Esophagus muscularis mucosa (tissue), 4 donors: ENCODE results near the gene FKBP8. TPM values are rescaled to one million over a fixed set of nuclear protein-coding genes. Genes with fewer than 3 reads are reported as not detected.
A peak's percentile ranks its signal among the peaks of the same experiment; 100 is the strongest.

ENCODE experiments used
- DNase-seq: peaks from one replicate; pipeline ENCODE4 v3.0.0-alpha.2; 2017; ENCODE audit errors: extremely low spot score
- H3K27ac ChIP-seq, 4 donors: fragments of 200-600 bp; sonication (generic); replicated peaks in 1 of 4; 1 replicate in 3 of 4; 2 replicates in 1 of 4; pipeline ENCODE4 v1.5.1; 2016 to 2019; ENCODE audit warnings: mild to moderate bottlenecking in 1 of 4
- H3K27me3 ChIP-seq, 4 donors: fragments of 200-600 bp; sonication (generic); one replicate each; pipeline versions ENCODE4 v1.5.1 to v1.6.0; 2016 to 2019
- H3K36me3 ChIP-seq, 4 donors: fragments of 200-600 bp; sonication (generic); one replicate each; pipeline ENCODE4 v1.5.1; 2016 to 2019
- H3K4me1 ChIP-seq, 4 donors: fragments of 200-600 bp; sonication (generic); one replicate each; pipeline ENCODE4 v1.5.1; 2016 to 2019
- H3K4me3 ChIP-seq, 4 donors: fragments of 200-600 bp; sonication (generic); 1 replicate in 2 of 4; 2 replicates in 2 of 4; pipeline ENCODE4 v1.5.1; 2016 to 2019; ENCODE audit warnings: mild to moderate bottlenecking in 4 of 4, moderate library complexity in 1 of 4
- H3K9me3 ChIP-seq, 4 donors: fragments of 200-600 bp; sonication (generic); 1 replicate in 3 of 4; 2 replicates in 1 of 4; pipeline ENCODE4 v1.5.1; 2016 to 2019
- EP300 ChIP-seq: sonication (generic); formaldehyde crosslinking; IDR thresholded peaks from one replicate; pipeline ENCODE4 v1.6.1; 2017; ENCODE audit warnings: antibody characterized with exemption
- POLR2A ChIP-seq: fragments of 450-650 bp; IDR thresholded peaks from one replicate; pipeline ENCODE4 v1.6.1; 2017; ENCODE audit warnings: antibody characterized with exemption, moderate library complexity, mild to moderate bottlenecking, low read depth
- POLR2AphosphoS5 ChIP-seq, 2 donors: sonication (generic); formaldehyde crosslinking; IDR thresholded peaks; one replicate each; pipeline ENCODE4 v1.6.1; 2017; ENCODE audit warnings: antibody characterized with exemption in 2 of 2
- WGBS: methylation state at CpG from one replicate; pipeline ENCODE4 v1.1.5; 2018; 5-methylcytosine and 5-hydroxymethylcytosine counted together
- intact Hi-C: fragments of 100-400 bp; cut with DNase I; formaldehyde crosslinking; loops from one replicate; pipeline ENCODE4 v1.15.1; 2023
- total RNA-seq, 4 donors: library from RNA; depleted of rRNA; stranded (reverse); fragments of >200 nt; gene quantifications; one replicate each; pipeline versions ENCODE4 v1.1.0 to v1.2.1, GENCODE V29; 2016
- TF ChIP-seq, protein P1 (sequence below), 3 experiments: fragments of 200-600 bp in 2 of 3; fragments of 450-650 bp in 1 of 3; sonication (generic) in 2 of 3; IDR thresholded peaks; one replicate each; pipeline ENCODE4 v1.5.1; 2017 to 2019; ENCODE audit warnings: antibody characterized with exemption in 3 of 3, mild to moderate bottlenecking in 2 of 3, moderate library complexity in 1 of 3

The FKBP8 gene
- total RNA-seq, 4 donors from 2014 or later = 420 to 568 (median 430) TPM

GRCh38 chr19:18589380-18590272 lies 46.3 kb upstream of the FKBP8 start:
- intact Hi-C loops = loop anchor here (5.0 kb wide), 3 partner anchors 88 to 258 kb away; partner anchors contain the start of gene UPF1
- peaks cover 0 to 20% (median 8%) of the 10 kb centered on the region in 4 donors for H3K36me3 ChIP-seq
- TF ChIP-seq POLR2A (no peak), EP300 (no peak), POLR2AphosphoS5 (IDR thresholded peaks at IDR 0.05) (no peak)
- TF ChIP-seq, protein P1, sequence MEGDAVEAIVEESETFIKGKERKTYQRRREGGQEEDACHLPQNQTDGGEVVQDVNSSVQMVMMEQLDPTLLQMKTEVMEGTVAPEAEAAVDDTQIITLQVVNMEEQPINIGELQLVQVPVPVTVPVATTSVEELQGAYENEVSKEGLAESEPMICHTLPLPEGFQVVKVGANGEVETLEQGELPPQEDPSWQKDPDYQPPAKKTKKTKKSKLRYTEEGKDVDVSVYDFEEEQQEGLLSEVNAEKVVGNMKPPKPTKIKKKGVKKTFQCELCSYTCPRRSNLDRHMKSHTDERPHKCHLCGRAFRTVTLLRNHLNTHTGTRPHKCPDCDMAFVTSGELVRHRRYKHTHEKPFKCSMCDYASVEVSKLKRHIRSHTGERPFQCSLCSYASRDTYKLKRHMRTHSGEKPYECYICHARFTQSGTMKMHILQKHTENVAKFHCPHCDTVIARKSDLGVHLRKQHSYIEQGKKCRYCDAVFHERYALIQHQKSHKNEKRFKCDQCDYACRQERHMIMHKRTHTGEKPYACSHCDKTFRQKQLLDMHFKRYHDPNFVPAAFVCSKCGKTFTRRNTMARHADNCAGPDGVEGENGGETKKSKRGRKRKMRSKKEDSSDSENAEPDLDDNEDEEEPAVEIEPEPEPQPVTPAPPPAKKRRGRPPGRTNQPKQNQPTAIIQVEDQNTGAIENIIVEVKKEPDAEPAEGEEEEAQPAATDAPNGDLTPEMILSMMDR (IDR thresholded peaks at IDR 0.05) = peak in 2 of 3 experiments; percentile 36 to 41
- H3K27ac ChIP-seq = peak overlapping the region; percentile 78 to 89 (median 86)
- DNase-seq = no peak
- peaks cover 21 to 46% (median 39%) of the 10 kb centered on the region in 4 donors for H3K4me1 ChIP-seq
- no peaks in the 10 kb centered on the region for H3K9me3 ChIP-seq
- H3K27me3 ChIP-seq = no peaks in the 10 kb centered on the region
- peak overlapping the region; percentile 68 to 96 (median 86) for H3K4me3 ChIP-seq
- WGBS = 22% methylated on average over 25 of the region's 52 CpGs

DNA sequence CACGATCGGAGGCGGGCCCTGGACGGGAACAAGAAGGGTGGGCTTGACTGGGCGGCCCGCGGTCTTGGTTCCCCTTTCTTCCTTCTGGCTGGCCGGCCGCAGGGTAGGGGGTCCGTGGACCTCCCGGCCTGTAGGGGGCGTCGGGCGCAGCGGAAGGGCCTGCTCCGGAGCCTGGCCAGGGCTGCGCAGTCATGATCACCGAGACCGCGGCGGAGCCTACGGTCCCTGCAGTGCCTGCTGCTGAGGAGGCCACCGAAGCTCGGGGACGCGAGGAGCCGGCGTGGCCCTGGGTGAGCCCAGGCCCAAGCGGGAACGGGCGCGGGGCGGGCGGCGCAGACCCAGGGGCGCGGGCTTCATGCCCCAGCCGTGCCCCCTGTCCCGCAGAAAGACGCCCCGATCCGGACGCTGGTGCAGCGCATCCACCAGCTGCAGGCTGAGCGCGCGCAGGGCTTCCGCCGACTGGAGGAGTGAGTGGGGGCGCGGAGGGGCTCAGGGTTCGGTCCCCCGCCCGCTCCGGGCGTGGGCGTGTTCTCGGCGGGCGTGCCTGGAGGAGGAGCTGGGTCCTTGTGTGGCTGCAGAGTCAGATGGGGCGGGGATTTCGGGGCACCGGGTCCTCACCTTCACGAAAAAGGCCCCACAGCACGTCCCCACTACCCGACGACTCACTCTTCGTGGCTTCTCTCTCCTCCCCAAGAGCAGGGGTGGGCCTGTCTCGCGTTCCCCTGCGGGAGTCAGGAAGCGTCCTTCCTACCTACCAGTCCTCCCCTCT lies 45.4 kb upstream of the FKBP8 start, which contains the start of gene REX1BD:
TSS of gene REX1BD (plus strand) at position 188 of the 769 bp plus-strand sequence. CDS start at position 192, 4 bp downstream.
- H3K4me1 ChIP-seq = peaks cover 14 to 38% (median 31%) of the 10 kb centered on the region in 4 donors
- intact Hi-C loops = loop anchor here (5.0 kb wide), 1 partner anchor 244 kb away; the partner anchor contains the start of gene UPF1
- 0% methylated on average over 20 of the region's 72 CpGs for WGBS
- H3K9me3 ChIP-seq = no peaks in the 10 kb centered on the region
- peak within 1 kb of the TSS; percentile 78 to 89 (median 86) for H3K27ac ChIP-seq
- TF ChIP-seq POLR2A (no peak), EP300 (no peak), POLR2AphosphoS5 (IDR thresholded peaks at IDR 0.05) (peak; percentile 68 to 76)
- TF ChIP-seq, protein P1 (IDR thresholded peaks at IDR 0.05) = peak; percentile 76 to 87 (median 79)
- no peaks in the 10 kb centered on the region for H3K27me3 ChIP-seq
- peak; percentile 96 for DNase-seq
- H3K36me3 ChIP-seq = peaks cover 0 to 20% (median 8%) of the 10 kb centered on the region in 4 donors
- H3K4me3 ChIP-seq = peak within 1 kb of the TSS; percentile 68 to 96 (median 86)

- Histone ChIP-seq H3K9me3 (no peaks in the 10 kb centered on the region), H3K27ac (peak overlapping the region; percentile 78 to 89 (median 86)), H3K4me1 (peaks cover 13 to 32% (median 28%) of the 10 kb centered on the region in 4 donors), H3K4me3 (peak overlapping the region; percentile 68 to 96 (median 86)), H3K27me3 (no peaks in the 10 kb centered on the region), H3K36me3 (peaks cover 0 to 20% (median 8%) of the 10 kb centered on the region in 4 donors)
- intact Hi-C loops = loop anchor here (5.0 kb wide), 1 partner anchor 244 kb away; the partner anchor contains the start of gene UPF1
- no peak for DNase-seq
- TF ChIP-seq, protein P1 (IDR thresholded peaks at IDR 0.05) = no peak
- TF ChIP-seq POLR2A (no peak), EP300 (no peak), POLR2AphosphoS5 (IDR thresholded peaks at IDR 0.05) (no peak)
- WGBS = 35% methylated on average over 16 of the region's 16 CpGs
Measured at GRCh38 chr19:18587962-18588610, 44.7 kb upstream of the FKBP8 start.

GRCh38 chr19:18587561-18587960 lies 44.2 kb upstream of the FKBP8 start:
- DNase-seq = no peak
- Histone ChIP-seq H3K27me3 (no peaks in the 10 kb centered on the region), H3K36me3 (peaks cover 0 to 20% (median 8%) of the 10 kb centered on the region in 4 donors), H3K9me3 (no peaks in the 10 kb centered on the region), H3K27ac (peak overlapping the region; percentile 78 to 89 (median 86)), H3K4me1 (peaks cover 13 to 32% (median 28%) of the 10 kb centered on the region in 4 donors), H3K4me3 (no peak overlapping the region)
- intact Hi-C loops = loop anchor here (5.0 kb wide), 1 partner anchor 245 kb away; the partner anchor contains the start of gene UPF1
- no peak for TF ChIP-seq POLR2A
- TF ChIP-seq, protein P1 (IDR thresholded peaks at IDR 0.05) = no peak
- no peak for TF ChIP-seq POLR2AphosphoS5 (IDR thresholded peaks at IDR 0.05)
- no peak for TF ChIP-seq EP300
- WGBS = 90% methylated on average over 10 of the region's 12 CpGs
